Osteoblast (primary cell): Measurements from ENCODE around the gene RBM43. TPM values are rescaled to one million over a fixed set of nuclear protein-coding genes. Genes with fewer than 3 reads are reported as not detected.
A peak's percentile ranks its signal among the peaks of the same experiment; 100 is the strongest.

ENCODE experiments used
- DNase-seq: peaks from one replicate; pipeline ENCODE4 v3.0.0; 2011; ENCODE audit warnings: low spot score, mixed read lengths; ENCODE audit not compliant: insufficient read length; ENCODE audit errors: missing footprints
- H2AFZ ChIP-seq: 2 replicates; pipeline ENCODE4 v1.6.0; 2011; ENCODE audit warnings: mild to moderate bottlenecking, low read length
- H3K27ac ChIP-seq: 2 replicates; pipeline ENCODE4 v1.5.1; 2011; ENCODE audit warnings: mild to moderate bottlenecking, low read depth, low read length, moderate library complexity
- H3K27me3 ChIP-seq: 2 replicates; pipeline ENCODE4 v1.6.0; 2012; ENCODE audit warnings: mild to moderate bottlenecking, control low read depth, inconsistent platforms, low read length, moderate library complexity; ENCODE audit not compliant: insufficient read depth
- H3K36me3 ChIP-seq: 2 replicates; pipeline ENCODE4 v1.5.1; 2011; ENCODE audit warnings: mild to moderate bottlenecking, low read length, control low read depth, moderate library complexity; ENCODE audit not compliant: insufficient read depth
- H3K4me1 ChIP-seq: 2 replicates; pipeline ENCODE4 v1.5.1; 2011; ENCODE audit warnings: mild to moderate bottlenecking, low read length, control low read depth, moderate library complexity; ENCODE audit not compliant: insufficient read depth
- H3K4me2 ChIP-seq: 2 replicates; pipeline ENCODE4 v1.6.0; 2011; ENCODE audit warnings: mild to moderate bottlenecking, low read length; ENCODE audit not compliant: insufficient read depth
- H3K4me3 ChIP-seq: fragments of 200-600 bp; sonication (generic); 3 replicates; pipeline ENCODE4 v1.5.1; 2012; ENCODE audit warnings: mild to moderate bottlenecking, low read length, inconsistent platforms; ENCODE audit not compliant: insufficient read depth
- H3K79me2 ChIP-seq: 2 replicates; pipeline ENCODE4 v1.6.0; 2012; ENCODE audit warnings: mild to moderate bottlenecking, low read length, control low read depth, inconsistent platforms; ENCODE audit not compliant: insufficient read depth
- H3K9me3 ChIP-seq: 2 replicates; pipeline ENCODE4 v1.5.1; 2011; ENCODE audit warnings: low read depth, low read length, control low read depth
- H4K20me1 ChIP-seq: 2 replicates; pipeline ENCODE4 v1.6.0; 2012; ENCODE audit warnings: mild to moderate bottlenecking, low read length, control low read depth; ENCODE audit not compliant: insufficient read depth
- total RNA-seq: library from RNA; depleted of rRNA; stranded (reverse); fragments of >200 nt; gene quantifications from 2 replicates; pipeline ENCODE4 v1.2.3, GENCODE V29; 2012
- TF ChIP-seq, protein P1 (sequence below): IDR thresholded peaks from 2 replicates; pipeline ENCODE4 v1.5.1; 2011; ENCODE audit warnings: mild to moderate bottlenecking, low read depth, low read length, moderate library complexity; ENCODE audit errors: extremely low read depth

RBM43 gene
- total RNA-seq, 1 donor = 11.6 TPM

- no peak overlapping the region for H3K4me2 ChIP-seq
- TF ChIP-seq, protein P1, sequence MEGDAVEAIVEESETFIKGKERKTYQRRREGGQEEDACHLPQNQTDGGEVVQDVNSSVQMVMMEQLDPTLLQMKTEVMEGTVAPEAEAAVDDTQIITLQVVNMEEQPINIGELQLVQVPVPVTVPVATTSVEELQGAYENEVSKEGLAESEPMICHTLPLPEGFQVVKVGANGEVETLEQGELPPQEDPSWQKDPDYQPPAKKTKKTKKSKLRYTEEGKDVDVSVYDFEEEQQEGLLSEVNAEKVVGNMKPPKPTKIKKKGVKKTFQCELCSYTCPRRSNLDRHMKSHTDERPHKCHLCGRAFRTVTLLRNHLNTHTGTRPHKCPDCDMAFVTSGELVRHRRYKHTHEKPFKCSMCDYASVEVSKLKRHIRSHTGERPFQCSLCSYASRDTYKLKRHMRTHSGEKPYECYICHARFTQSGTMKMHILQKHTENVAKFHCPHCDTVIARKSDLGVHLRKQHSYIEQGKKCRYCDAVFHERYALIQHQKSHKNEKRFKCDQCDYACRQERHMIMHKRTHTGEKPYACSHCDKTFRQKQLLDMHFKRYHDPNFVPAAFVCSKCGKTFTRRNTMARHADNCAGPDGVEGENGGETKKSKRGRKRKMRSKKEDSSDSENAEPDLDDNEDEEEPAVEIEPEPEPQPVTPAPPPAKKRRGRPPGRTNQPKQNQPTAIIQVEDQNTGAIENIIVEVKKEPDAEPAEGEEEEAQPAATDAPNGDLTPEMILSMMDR = no peak
- H3K9me3 ChIP-seq = peaks cover 2% of the 10 kb centered on the region
- peaks cover 20% of the 10 kb centered on the region for H3K36me3 ChIP-seq
- H3K27me3 ChIP-seq = no peaks in the 10 kb centered on the region
- H4K20me1 ChIP-seq = no peaks in the 10 kb centered on the region
- H3K4me1 ChIP-seq = peaks cover 16% of the 10 kb centered on the region
- H3K27ac ChIP-seq = no peak overlapping the region
- no peak overlapping the region for H2AFZ ChIP-seq
- peaks cover 6% of the 10 kb centered on the region for H3K79me2 ChIP-seq
- no peak overlapping the region for H3K4me3 ChIP-seq
- no peak for DNase-seq
Observed at GRCh38 chr2:151252646-151253045, 9.0 kb downstream of the RBM43 start.

GRCh38 chr2:151251012-151251411 is 10.7 kb downstream of the RBM43 start:
- peak overlapping the region; percentile 12 for H3K4me2 ChIP-seq
- no peak overlapping the region for H3K4me3 ChIP-seq

DNA sequence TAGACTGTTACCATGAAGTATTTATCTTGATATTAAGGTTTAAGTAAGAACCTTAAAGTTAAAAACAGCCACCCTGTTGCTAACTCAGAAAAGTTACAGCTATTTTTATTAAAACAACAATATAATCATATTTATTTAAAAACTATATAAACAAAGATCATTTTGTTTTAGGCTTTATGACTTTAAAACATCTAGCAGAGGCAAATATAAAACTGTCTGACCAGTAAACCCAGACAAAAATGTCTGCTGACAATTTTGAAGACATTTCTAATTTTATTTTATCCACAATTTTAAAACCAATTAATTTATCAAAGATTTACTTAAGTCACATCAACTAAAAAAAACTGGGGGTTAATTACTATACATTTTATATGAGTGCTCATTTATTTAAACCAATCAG is 14.2 kb downstream of the RBM43 start:
- H4K20me1 ChIP-seq = no peaks in the 10 kb centered on the region
- no peak overlapping the region for H3K27ac ChIP-seq
- TF ChIP-seq, protein P1 = no peak
- no peaks in the 10 kb centered on the region for H3K79me2 ChIP-seq
- H3K36me3 ChIP-seq = peaks cover 12% of the 10 kb centered on the region
- no peaks in the 10 kb centered on the region for H3K27me3 ChIP-seq
- peaks cover 2% of the 10 kb centered on the region for H3K9me3 ChIP-seq
- H3K4me2 ChIP-seq = no peak overlapping the region
- no peak for DNase-seq
- H3K4me1 ChIP-seq = peaks cover 16% of the 10 kb centered on the region
- no peak overlapping the region for H2AFZ ChIP-seq
- H3K4me3 ChIP-seq = no peak overlapping the region

More at GRCh38 chr2:151251012-151251411, 10.7 kb downstream of the RBM43 start:
- no peak overlapping the region for H2AFZ ChIP-seq
- H3K79me2 ChIP-seq = no peaks in the 10 kb centered on the region
- H3K27ac ChIP-seq = peak overlapping the region; percentile 54
- TF ChIP-seq, protein P1 = no peak
- no peaks in the 10 kb centered on the region for H4K20me1 ChIP-seq
- peaks cover 20% of the 10 kb centered on the region for H3K36me3 ChIP-seq
- DNase-seq = peak; percentile 83
- H3K9me3 ChIP-seq = peaks cover 2% of the 10 kb centered on the region
- H3K4me1 ChIP-seq = peaks cover 16% of the 10 kb centered on the region
- no peaks in the 10 kb centered on the region for H3K27me3 ChIP-seq

DNA sequence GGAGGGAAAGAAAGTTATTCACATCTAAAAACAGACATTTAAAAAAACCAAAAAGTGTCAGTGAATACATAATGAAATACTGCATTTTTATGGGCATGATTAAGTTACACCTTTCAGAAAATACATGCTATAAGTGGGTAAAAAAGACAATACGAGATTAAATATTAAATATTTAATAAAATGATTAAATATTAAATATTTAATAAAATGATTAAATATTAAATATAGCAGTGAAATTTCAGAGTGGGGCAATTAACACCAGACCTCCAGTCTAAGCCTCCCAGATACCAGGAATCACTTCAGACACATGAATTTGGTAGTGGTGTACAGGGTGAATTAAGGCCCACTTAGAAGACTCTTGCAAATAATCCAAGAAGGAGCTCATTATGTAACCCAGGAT is 15.5 kb downstream of the RBM43 start:
- Histone ChIP-seq H3K4me3 (no peak overlapping the region), H3K36me3 (peaks cover 12% of the 10 kb centered on the region), H3K79me2 (no peaks in the 10 kb centered on the region), H3K4me2 (no peak overlapping the region), H3K4me1 (peaks cover 9% of the 10 kb centered on the region), H3K27ac (no peak overlapping the region), H3K9me3 (peaks cover 2% of the 10 kb centered on the region), H4K20me1 (no peaks in the 10 kb centered on the region), H3K27me3 (no peaks in the 10 kb centered on the region), H2AFZ (no peak overlapping the region)
- DNase-seq = no peak
- TF ChIP-seq, protein P1 = no peak
